Esophagus squamous epithelium (tissue), 5 donors: ENCODE results near the gene MC4R. TPM values are rescaled to one million over a fixed set of nuclear protein-coding genes. Genes with fewer than 3 reads are reported as not detected.

Experiments
- DNase-seq: peaks from one replicate; lab custom pipeline; 2025; lab: John Stamatoyannopoulos, UW
- H3K27ac ChIP-seq, 4 donors: fragments of 200-600 bp; sonication (generic); one replicate each; pipeline ENCODE4 v1.5.1; 2016 to 2019; ENCODE audit warnings: mild to moderate bottlenecking in 1 of 4
- H3K27me3 ChIP-seq, 4 donors: fragments of 200-600 bp; sonication (generic); 1 replicate in 3 of 4; 2 replicates in 1 of 4; pipeline versions ENCODE4 v1.5.1 to v1.6.0; 2017 to 2021; ENCODE audit warnings: antibody characterized with exemption in 1 of 4
- H3K36me3 ChIP-seq, 3 donors: fragments of 200-600 bp; sonication (generic); one replicate each; pipeline ENCODE4 v1.5.1; 2016 to 2019
- H3K4me1 ChIP-seq, 3 donors: fragments of 200-600 bp; sonication (generic); one replicate each; pipeline ENCODE4 v1.5.1; 2017 to 2019
- H3K4me3 ChIP-seq, 4 donors: fragments of 200-600 bp; sonication (generic); 1 replicate in 3 of 4; 2 replicates in 1 of 4; pipeline ENCODE4 v1.5.1; 2016 to 2019; ENCODE audit warnings: mild to moderate bottlenecking in 2 of 4, moderate library complexity in 1 of 4
- H3K9me3 ChIP-seq, 3 donors: fragments of 200-600 bp; sonication (generic); one replicate each; pipeline ENCODE4 v1.5.1; 2016 to 2019
- CTCF ChIP-seq, 6 experiments: fragments of 450-650 bp in 4 of 6; fragments of 200-600 bp in 2 of 6; sonication (generic) in 2 of 6; IDR thresholded peaks; one replicate each; pipeline ENCODE4 v1.5.1; 2016 to 2019; ENCODE audit warnings: antibody characterized with exemption in 6 of 6, mild to moderate bottlenecking in 4 of 6, moderate library complexity in 4 of 6
- POLR2A ChIP-seq, 4 donors: fragments of 450-650 bp; IDR thresholded peaks; one replicate each; pipeline ENCODE4 v1.6.1; 2017; ENCODE audit warnings: antibody characterized with exemption in 4 of 4, mild to moderate bottlenecking in 4 of 4, moderate library complexity in 3 of 4
- WGBS, 2 donors: methylation state at CpG; one replicate each; pipeline ENCODE4 v1.1.5; 2018; 5-methylcytosine and 5-hydroxymethylcytosine counted together
- intact Hi-C: fragments of 100-400 bp; cut with DNase I; formaldehyde crosslinking; loops from one replicate; pipeline ENCODE4 v1.15.0; 2022
- total RNA-seq, 4 donors: library from RNA; depleted of rRNA; stranded (reverse); fragments of >200 nt; gene quantifications; one replicate each; pipeline ENCODE4 v1.1.0, GENCODE V29; 2016
- donor health status: DM: yes; HTN: yes; CAD: no.

Gene MC4R
- total RNA-seq, 4 donors from 2014 or later = not detected

GRCh38 chr18:60389314-60389713, 16.7 kb upstream of the MC4R start:
- TF ChIP-seq CTCF (IDR thresholded peaks at IDR 0.05) = no peak
- no peak for TF ChIP-seq POLR2A (IDR thresholded peaks at IDR 0.05)
- Histone ChIP-seq H3K4me1 (no peaks in the 10 kb centered on the region), H3K9me3 (no peaks in the 10 kb centered on the region), H3K27ac (no peak overlapping the region), H3K27me3 (no peaks in the 10 kb centered on the region), H3K36me3 (no peaks in the 10 kb centered on the region), H3K4me3 (no peak overlapping the region)
- intact Hi-C loops = no loop called here
- WGBS, 2 donors = 38 to 43% methylated on average over 1 of the region's 1 CpG
- no peak for DNase-seq

GRCh38 chr18:60385693-60386092, 13.1 kb upstream of the MC4R start:
- H3K4me3 ChIP-seq = no peak overlapping the region
- no peaks in the 10 kb centered on the region for H3K4me1 ChIP-seq
- WGBS, 2 donors = 79 to 83% methylated on average over 5 of the region's 5 CpGs
- DNase-seq = no peak
- TF ChIP-seq POLR2A (IDR thresholded peaks at IDR 0.05) = no peak
- TF ChIP-seq CTCF (IDR thresholded peaks at IDR 0.05) = no peak
- no peaks in the 10 kb centered on the region for H3K27me3 ChIP-seq
- intact Hi-C loops = no loop called here
- no peaks in the 10 kb centered on the region for H3K9me3 ChIP-seq
- no peak overlapping the region for H3K27ac ChIP-seq
- H3K36me3 ChIP-seq = no peaks in the 10 kb centered on the region

- Histone ChIP-seq H3K27ac (no peak overlapping the region), H3K27me3 (no peaks in the 10 kb centered on the region), H3K9me3 (no peaks in the 10 kb centered on the region), H3K4me3 (no peak overlapping the region), H3K4me1 (no peaks in the 10 kb centered on the region), H3K36me3 (no peaks in the 10 kb centered on the region)
- TF ChIP-seq CTCF (IDR thresholded peaks at IDR 0.05) (no peak), POLR2A (IDR thresholded peaks at IDR 0.05) (no peak)
- WGBS, 2 donors = 60 to 68% methylated on average over 2 of the region's 2 CpGs
- no peak for DNase-seq
- intact Hi-C loops = no loop called here
Observed at GRCh38 chr18:60383893-60384292, 11.3 kb upstream of the MC4R start.

- intact Hi-C loops = no loop called here
- Histone ChIP-seq H3K36me3 (no peaks in the 10 kb centered on the region), H3K4me3 (no peak overlapping the region), H3K27ac (no peak overlapping the region), H3K9me3 (no peaks in the 10 kb centered on the region), H3K27me3 (no peaks in the 10 kb centered on the region), H3K4me1 (no peaks in the 10 kb centered on the region)
- WGBS, 2 donors = 18 to 44% methylated on average over 2 of the region's 2 CpGs
- TF ChIP-seq CTCF (IDR thresholded peaks at IDR 0.05) = no peak
- no peak for TF ChIP-seq POLR2A (IDR thresholded peaks at IDR 0.05)
- DNase-seq = no peak
Observed at GRCh38 chr18:60377778-60378469, 5.3 kb upstream of the MC4R start.

GRCh38 chr18:60372132-60372531, 443 bp downstream of the MC4R start:
- Histone ChIP-seq H3K36me3 (no peaks in the 10 kb centered on the region), H3K27me3 (no peaks in the 10 kb centered on the region), H3K27ac (no peak overlapping the region), H3K4me3 (no peak overlapping the region), H3K9me3 (no peaks in the 10 kb centered on the region), H3K4me1 (peaks cover 0 to 5% (median 0%) of the 10 kb centered on the region in 3 donors)
- WGBS, 2 donors = 38% methylated on average over 4 of the region's 4 CpGs
- TF ChIP-seq CTCF (IDR thresholded peaks at IDR 0.05) (no peak), POLR2A (IDR thresholded peaks at IDR 0.05) (no peak)
- no peak for DNase-seq
- intact Hi-C loops = no loop called here
